PC-9 (cell line): Measurements from ENCODE around the gene SYTL2.

Experiments
- CTCF ChIP-seq: fragments of 200-600 bp; sonication (generic); conservative IDR thresholded peaks from 2 replicates; pipeline ENCODE4 v1.6.1; 2017; ENCODE audit warnings: mixed run types, antibody characterized with exemption, mild to moderate bottlenecking, moderate library complexity
- EZH2 ChIP-seq: fragments of 200-600 bp; sonication (generic); IDR thresholded peaks from 2 replicates; pipeline ENCODE4 v1.8.0; 2017; ENCODE audit warnings: antibody characterized with exemption, low read depth

GRCh38 chr11:85800595-85801342 lies 10.2 kb downstream of the SYTL2 start:
- TF ChIP-seq CTCF: no peak
- no peak for TF ChIP-seq EZH2
